Measurements from ENCODE around the gene ITGB6.

Gene ITGB6

GRCh38 chr2:160055726-160056108, 144.4 kb downstream of the ITGB6 start:
- ATAC-seq, result no peak
- TF ChIP-seq, protein P1, sequence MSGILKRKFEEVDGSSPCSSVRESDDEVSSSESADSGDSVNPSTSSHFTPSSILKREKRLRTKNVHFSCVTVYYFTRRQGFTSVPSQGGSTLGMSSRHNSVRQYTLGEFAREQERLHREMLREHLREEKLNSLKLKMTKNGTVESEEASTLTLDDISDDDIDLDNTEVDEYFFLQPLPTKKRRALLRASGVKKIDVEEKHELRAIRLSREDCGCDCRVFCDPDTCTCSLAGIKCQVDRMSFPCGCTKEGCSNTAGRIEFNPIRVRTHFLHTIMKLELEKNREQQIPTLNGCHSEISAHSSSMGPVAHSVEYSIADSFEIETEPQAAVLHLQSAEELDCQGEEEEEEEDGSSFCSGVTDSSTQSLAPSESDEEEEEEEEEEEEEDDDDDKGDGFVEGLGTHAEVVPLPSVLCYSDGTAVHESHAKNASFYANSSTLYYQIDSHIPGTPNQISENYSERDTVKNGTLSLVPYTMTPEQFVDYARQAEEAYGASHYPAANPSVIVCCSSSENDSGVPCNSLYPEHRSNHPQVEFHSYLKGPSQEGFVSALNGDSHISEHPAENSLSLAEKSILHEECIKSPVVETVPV (CRISPR knock-in tag; IDR thresholded peaks at IDR 0.05), result no peak
- TF ChIP-seq ZFP3 (CRISPR knock-in tag; IDR thresholded peaks at IDR 0.05) (no peak), CREB5 (CRISPR knock-in tag; IDR thresholded peaks at IDR 0.05; ENCODE audit: low read depth) (no peak), PPARA (CRISPR knock-in tag; IDR thresholded peaks at IDR 0.05; ENCODE audit: borderline replicate concordance) (no peak), TOX (CRISPR knock-in tag; IDR thresholded peaks at IDR 0.05; ENCODE audit: borderline replicate concordance) (no peak), ZNF8 (CRISPR knock-in tag; IDR thresholded peaks at IDR 0.05) (no peak), ISL1 (CRISPR knock-in tag; IDR thresholded peaks at IDR 0.05) (no peak), GLIS3 (CRISPR knock-in tag; IDR thresholded peaks at IDR 0.05) (no peak), ZC3H10 (CRISPR knock-in tag; IDR thresholded peaks at IDR 0.05) (no peak)
- TF ChIP-seq, protein P2, sequence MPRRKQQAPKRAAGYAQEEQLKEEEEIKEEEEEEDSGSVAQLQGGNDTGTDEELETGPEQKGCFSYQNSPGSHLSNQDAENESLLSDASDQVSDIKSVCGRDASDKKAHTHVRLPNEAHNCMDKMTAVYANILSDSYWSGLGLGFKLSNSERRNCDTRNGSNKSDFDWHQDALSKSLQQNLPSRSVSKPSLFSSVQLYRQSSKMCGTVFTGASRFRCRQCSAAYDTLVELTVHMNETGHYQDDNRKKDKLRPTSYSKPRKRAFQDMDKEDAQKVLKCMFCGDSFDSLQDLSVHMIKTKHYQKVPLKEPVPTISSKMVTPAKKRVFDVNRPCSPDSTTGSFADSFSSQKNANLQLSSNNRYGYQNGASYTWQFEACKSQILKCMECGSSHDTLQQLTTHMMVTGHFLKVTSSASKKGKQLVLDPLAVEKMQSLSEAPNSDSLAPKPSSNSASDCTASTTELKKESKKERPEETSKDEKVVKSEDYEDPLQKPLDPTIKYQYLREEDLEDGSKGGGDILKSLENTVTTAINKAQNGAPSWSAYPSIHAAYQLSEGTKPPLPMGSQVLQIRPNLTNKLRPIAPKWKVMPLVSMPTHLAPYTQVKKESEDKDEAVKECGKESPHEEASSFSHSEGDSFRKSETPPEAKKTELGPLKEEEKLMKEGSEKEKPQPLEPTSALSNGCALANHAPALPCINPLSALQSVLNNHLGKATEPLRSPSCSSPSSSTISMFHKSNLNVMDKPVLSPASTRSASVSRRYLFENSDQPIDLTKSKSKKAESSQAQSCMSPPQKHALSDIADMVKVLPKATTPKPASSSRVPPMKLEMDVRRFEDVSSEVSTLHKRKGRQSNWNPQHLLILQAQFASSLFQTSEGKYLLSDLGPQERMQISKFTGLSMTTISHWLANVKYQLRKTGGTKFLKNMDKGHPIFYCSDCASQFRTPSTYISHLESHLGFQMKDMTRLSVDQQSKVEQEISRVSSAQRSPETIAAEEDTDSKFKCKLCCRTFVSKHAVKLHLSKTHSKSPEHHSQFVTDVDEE (CRISPR knock-in tag; IDR thresholded peaks at IDR 0.05), result no peak

DNA sequence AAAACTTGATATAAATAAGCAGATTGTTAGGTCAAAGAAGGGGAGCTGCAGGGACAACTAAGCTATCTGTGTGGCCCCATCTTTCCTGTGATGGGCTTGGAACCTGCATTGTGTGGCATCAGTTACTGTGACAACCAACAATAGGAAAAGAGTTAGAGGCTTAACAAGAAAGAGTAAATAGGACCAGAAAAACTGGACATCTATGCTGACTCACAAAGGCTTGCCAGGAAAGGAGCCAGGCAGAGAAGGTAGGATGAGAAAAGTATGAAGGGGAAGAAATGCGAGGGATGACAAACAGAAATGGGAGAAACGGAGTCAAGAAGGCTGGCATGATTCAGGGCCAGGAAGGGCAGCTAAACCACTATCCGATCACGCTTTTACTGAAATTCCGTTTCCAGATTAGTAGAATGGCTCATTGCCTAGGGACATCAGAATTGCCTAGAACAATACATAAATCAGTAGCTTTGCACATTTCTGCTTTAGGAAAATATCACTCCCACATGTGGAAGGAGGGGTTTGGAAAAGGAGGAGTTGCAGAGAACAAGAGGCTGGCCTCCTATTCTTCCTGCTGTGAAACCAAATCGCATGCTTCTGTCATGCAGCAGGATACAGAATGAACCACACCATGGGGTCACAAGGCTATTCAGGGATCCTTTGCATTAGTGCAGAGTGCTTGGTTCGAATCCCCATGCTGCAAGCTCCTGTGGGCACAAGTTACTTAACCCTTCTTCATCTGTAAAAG, 144.9 kb downstream of the ITGB6 start:
- ATAC-seq, result no peak
- no peak for TF ChIP-seq ZNF565 (CRISPR knock-in tag; conservative IDR thresholded peaks at IDR 0.05; ENCODE audit: low read depth)
- TF ChIP-seq TOX (CRISPR knock-in tag; IDR thresholded peaks at IDR 0.05; ENCODE audit: borderline replicate concordance), result no peak
- TF ChIP-seq PPARA (CRISPR knock-in tag; IDR thresholded peaks at IDR 0.05; ENCODE audit: borderline replicate concordance), result no peak
- no peak for TF ChIP-seq SNAI2 (CRISPR knock-in tag; IDR thresholded peaks at IDR 0.05)
- TF ChIP-seq, protein P2 (CRISPR knock-in tag; IDR thresholded peaks at IDR 0.05), result no peak

DNA sequence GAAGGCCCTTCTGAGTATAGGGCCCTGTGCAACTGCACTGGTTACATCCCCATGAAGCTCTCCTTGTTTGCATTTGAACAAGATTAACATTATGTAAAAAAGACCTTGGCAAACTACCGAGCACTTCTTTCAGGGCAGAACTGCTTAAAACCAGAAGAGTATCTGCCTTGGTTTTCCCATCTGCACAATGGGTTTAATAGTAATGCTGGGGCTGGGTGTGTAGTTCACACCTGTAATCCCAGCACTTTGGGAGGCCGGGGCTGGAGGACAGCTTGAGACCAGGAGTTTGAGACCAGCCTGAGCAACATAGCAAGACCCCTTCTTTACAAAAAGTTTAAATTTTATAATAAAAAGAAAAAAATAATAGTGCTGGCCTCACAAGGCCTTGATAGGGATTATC, 146.1 kb downstream of the ITGB6 start:
- TF ChIP-seq PPARA (CRISPR knock-in tag; IDR thresholded peaks at IDR 0.05; ENCODE audit: borderline replicate concordance), result no peak
- no peak for TF ChIP-seq BACH2 (CRISPR knock-in tag; IDR thresholded peaks at IDR 0.05; ENCODE audit: borderline replicate concordance)
- no peak for TF ChIP-seq OSR1 (CRISPR knock-in tag; IDR thresholded peaks at IDR 0.05)
- TF ChIP-seq CREB5 (CRISPR knock-in tag; IDR thresholded peaks at IDR 0.05; ENCODE audit: low read depth), result no peak
- no peak for TF ChIP-seq ZNF565 (CRISPR knock-in tag; conservative IDR thresholded peaks at IDR 0.05; ENCODE audit: low read depth)
- no peak for TF ChIP-seq ZNF8 (CRISPR knock-in tag; IDR thresholded peaks at IDR 0.05)
- TF ChIP-seq ZFP3 (CRISPR knock-in tag; IDR thresholded peaks at IDR 0.05), result no peak
- TF ChIP-seq, protein P2 (CRISPR knock-in tag; IDR thresholded peaks at IDR 0.05), result no peak
- ATAC-seq, result no peak
